NOMO-1 treated with dmso at 0.1 percent for 144 hours (cell line): ENCODE data around the gene HS6ST2.
"Not testable (repeated sequence)": the region's sequence is repeated elsewhere in the genome, so short reads cannot be mapped to it uniquely, and the experiment has no call there.

ENCODE experiments used
- DNase-seq: peaks from one replicate; lab custom pipeline; 2025; ENCODE audit not compliant: unreplicated experiment; lab: John Stamatoyannopoulos, UW

The HS6ST2 gene

DNA sequence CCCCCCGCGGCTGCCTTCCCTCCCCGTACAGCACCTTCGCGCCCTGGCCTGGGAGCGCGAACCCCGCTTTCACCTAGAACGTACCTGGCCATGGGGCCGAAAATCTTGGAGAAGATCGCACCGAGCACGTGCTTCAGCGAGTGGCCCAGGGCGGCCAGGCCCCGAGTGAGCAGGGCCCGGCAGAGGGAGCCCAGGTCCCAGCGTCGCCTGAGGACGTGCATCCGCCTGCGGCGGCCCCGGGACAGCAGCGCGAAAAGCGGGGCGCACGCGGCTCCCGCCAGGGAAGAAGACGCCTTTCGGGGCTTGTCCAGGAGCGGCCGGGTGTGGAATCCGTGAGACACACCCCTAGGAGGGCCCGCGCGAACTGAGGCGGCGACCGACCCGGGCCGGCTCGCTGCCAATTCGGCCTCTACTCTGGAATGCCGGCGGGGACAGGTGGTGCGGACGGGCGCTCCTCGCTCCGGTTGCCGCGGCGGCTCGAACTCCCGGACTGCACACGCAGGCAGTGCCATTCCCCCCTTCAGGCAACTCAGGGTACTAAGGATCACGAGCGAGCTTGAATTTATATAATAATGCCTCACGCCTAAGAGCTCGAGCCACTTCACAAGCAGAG lies at the start of gene HS6ST2:
Gene HS6ST2, minus strand, starts transcription at position 539 of the 613 bp plus-strand sequence.
- no peak for DNase-seq

- no peak for DNase-seq
These were observed 49.0 kb upstream of the HS6ST2 start for GRCh38 chrX:133007458-133007857.

- DNase-seq, result no peak
These were observed 47.2 kb upstream of the HS6ST2 start for GRCh38 chrX:133005616-133006015.

DNA sequence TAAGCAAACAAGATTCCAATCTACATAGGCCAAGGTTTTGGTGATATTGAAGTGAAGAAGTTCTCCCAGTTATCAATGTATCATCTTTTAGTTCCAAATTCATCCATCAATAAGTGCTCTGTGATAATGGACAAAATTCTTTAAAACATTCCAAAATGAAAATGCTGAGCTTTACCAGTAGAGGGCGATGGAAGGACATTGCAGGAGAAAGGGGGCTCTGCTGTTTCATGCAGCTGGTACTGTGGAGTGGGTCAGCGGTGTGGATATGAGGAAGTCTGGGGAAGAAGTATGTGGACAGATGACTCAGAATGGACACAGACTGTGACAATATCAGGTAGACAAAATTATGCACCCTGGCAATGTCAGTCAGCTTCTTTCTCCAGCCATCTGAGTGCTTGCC lies 46.6 kb upstream of the HS6ST2 start:
- no peak for DNase-seq

DNA sequence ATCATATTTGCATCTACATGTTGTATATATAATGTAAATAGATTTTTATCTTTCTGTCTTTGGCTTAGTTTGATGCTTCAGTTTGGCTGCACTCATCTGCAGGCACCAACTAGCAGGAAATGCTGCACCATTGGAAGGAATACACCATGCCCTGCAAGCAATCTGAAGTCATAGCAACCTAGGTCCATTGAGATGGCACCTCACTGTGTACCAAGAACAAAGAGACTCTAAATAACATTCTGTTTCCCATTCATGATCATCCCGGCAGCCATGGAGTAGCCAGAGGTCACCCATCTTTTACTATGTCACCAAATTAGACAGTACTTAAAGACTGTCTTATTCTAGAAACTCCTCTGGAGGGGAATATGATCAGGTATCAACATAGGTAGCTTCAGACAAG lies 40.8 kb upstream of the HS6ST2 start:
- no peak for DNase-seq

DNA sequence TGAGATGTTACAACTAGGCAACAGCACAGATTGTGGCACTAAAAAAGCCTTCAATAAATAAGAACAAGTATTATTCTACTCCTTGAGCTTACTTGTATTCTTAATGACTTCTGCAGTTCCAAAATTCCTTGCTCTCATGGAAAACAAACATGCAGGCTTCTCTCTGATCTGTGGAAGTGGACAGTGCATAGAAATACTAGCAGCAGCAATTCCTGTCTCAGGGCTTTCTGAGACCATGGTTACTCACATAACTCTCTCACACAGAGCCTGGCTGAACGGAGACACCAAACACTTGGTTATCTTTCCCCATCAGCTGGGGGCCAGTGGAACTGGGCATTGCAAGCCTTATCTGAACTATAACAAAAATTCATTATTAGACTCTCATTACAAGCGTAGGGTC lies 32.4 kb upstream of the HS6ST2 start:
- DNase-seq, result no peak

GRCh38 chrX:132986556-132986955 lies 28.1 kb upstream of the HS6ST2 start:
- DNase-seq, result no peak

DNA sequence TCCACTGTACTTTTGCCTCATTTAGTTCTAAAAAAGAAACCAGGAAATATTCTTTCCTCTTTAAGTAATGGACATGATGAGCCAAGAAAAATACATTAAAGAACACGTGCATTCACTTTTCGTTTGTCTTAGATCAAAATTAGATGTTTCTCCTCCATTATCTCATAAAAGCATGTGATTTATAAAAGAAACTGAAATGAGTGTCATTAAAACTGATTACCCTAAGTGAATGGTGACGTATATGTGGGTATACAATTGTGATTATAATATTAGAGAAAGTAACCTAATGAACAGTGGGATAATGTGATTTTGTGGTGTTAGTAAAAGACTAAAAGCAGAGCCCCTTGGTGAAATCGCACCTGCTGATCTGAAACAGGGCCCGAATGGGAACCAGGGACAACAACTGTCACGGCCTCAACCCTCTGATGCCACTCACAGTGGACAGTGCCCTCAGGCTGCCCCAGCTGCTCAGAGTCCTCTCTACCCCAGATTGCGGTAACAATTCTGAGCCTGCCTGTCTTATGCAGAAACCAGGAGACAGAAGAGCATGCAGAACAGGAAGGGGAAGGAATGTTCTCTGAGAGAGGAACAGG lies 25.7 kb upstream of the HS6ST2 start:
- no peak for DNase-seq

- DNase-seq, result no peak
These were observed 25.1 kb upstream of the HS6ST2 start for GRCh38 chrX:132983496-132983895.

GRCh38 chrX:132980035-132980434 lies 21.6 kb upstream of the HS6ST2 start:
- not testable (repeated sequence) for DNase-seq

GRCh38 chrX:132968296-132968949 lies 10.0 kb upstream of the HS6ST2 start:
- DNase-seq, result no peak

- DNase-seq, result no peak
These were observed 8.6 kb upstream of the HS6ST2 start for GRCh38 chrX:132967049-132967448.

GRCh38 chrX:132965461-132965860 lies 7.0 kb upstream of the HS6ST2 start:
- no peak for DNase-seq

DNA sequence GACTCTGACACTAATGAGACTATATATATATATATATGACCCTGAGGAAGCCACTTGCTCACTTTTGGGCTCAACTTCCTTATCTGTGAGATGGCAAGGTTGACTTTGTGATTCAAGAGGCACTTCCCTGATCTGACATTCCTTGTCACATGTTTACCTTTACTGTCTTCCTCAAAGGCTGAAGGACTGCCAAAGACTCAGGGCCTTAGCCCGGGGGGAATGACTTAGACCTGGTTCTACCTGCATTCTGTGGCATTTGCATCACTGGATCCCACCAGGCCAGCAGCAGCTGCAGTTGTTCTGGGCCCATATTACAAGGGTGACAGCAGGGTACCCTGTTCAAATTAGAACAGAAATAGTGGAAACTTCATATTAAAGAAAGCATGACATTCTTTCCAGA lies 3.1 kb upstream of the HS6ST2 start:
- no peak for DNase-seq

DNA sequence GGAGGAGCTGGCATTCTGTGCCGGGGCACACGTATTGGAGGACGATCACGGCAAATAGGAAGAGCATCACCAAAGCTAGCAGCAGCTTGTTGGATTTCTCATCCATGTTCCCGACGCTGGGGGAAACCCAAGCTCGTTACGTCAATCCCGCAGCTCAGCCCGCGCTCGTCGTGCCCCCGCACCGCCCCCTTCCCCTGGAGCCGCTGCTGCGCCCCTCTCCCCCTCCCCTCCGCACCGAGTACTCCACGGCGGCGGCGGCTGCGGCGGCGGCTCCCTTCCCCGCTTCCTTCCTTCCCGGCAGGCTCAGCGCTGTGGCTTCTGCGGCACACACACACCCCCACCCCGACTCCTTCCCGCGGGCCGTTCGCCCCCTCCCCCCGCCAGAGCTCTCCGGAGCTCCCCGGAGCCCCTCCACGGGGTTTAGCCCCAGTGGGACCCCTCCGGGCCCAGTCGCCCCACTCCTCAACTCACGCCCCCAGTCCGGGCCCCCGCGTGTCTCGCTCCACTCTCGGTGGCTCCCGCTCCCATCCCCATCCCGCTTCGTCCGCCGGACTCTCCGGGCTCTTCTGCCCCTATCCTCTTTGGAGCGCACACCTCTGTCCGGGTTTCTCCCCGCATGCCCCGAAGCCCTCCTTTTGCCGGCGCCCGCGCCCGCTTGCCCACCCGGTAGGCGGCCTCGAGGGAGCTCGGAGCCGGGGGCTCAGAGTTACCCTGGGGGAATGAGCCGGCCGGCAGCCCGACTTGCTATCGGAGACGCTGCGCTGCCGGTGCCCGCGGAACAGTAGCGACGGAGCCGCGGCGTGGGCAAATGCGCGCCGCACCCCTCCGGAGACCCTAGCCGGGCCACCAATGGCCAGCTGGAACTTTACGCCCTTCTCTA lies 978 bp downstream of the HS6ST2 start:
- no peak for DNase-seq

- DNase-seq, result no peak
These were observed 1.8 kb downstream of the HS6ST2 start for GRCh38 chrX:132956421-132957210.

- no peak for DNase-seq
These were observed 2.7 kb downstream of the HS6ST2 start for GRCh38 chrX:132955690-132956089.

DNA sequence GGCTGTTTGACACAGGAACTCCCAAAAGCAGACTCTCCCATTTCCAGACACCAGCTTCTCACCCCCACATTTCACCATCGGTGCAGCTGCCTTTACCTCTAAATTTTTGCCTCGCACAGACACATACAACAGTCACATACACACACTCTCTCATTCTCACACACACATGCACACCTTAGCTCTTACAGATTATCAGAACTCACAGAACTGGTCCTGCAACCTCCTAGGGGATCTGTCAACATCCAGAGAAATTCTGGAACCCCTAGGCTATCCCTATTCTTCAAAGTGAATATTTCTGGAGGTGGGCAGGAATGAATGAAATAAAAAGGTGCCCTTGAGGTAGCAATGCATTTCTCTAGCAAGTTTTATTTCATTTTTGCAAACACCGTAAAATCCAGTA lies 4.1 kb downstream of the HS6ST2 start:
- DNase-seq, result no peak

- DNase-seq, result no peak
These were observed 5.1 kb downstream of the HS6ST2 start for GRCh38 chrX:132953354-132953753.

DNA sequence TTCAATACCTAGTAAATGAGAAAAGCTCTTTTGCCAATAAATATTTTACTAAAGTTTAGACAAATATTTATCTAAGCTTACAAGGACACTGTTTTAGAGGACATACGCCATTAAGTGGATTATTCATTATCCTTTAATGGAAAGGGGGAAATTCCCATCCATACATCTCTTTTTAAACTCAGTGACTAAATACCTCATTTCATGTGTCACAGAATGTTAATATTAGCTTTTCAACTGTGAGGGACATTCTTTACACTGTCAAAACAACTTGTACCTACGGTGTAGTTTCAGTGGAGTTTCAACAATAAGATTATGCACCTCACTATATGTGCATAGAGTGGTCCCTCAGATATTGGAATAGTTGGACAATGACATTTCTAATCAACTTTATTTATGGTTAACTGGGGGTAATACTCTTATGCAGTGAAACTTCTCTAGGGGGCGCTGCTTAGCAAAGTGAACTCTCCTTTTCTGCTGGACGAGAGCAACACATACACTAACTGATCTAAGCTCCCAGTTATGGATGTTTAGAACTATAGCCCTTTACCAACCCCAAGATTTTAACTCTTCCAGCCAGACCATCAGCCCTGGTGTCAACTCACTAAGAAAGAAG lies 9.7 kb downstream of the HS6ST2 start:
- DNase-seq, result no peak
